Measurements from ENCODE around the gene DIO2.

DIO2 gene

GRCh38 chr14:80167793-80168448 lies 43.4 kb downstream of the DIO2 start:
- DNase-seq = no peak

DNA sequence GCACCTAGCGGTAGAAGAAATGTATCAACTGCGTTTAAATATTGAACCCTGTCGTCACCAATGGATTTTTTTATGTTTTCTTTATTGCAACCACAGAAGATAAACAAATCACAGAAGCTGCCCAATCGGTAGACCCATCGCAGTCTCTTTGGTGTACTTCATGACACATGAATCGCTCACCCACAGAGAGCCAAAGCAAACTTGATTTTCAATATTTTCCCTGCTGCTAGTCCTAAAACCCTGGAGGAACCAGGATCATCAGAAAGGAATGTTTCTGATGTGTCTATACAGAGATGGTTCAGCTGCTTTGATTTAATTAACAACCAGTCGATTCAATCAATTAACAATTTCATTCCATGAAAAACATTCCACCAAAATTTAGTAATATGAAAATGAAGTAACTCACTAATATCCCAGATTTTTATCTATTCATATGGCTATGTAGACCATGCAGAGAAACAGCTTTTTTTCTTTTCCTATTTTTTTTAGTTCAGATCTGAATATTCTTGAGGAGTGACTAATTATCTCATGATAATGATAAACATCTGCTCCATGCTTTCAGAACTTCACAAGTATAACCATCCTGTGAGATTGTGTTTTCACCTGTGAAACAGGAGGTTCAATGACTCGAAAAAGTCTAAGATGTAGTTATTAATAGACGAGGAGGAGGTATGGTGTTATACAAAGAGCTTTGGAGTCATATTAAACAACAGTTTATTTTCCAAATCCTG lies 46.1 kb downstream of the DIO2 start:
- DNase-seq = no peak

DNA sequence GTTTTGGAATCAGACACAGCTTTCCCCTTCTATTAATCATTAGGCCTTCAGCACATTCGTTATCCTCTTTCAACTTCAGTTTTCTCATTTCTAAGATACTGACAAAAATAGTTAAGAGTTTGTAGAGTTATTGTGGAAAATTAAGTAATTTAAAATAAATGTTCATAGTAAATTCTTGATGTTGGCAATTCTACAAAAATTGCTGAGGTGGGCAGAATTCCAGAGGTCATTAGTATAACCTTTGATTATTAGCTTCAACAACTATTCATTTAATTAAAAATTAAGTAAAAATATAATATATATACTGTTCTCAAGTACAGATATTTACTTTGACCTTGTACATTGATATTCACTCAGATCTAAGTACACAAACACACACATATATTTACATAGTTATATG lies 58.5 kb downstream of the DIO2 start:
- no peak for DNase-seq

GRCh38 chr14:80152166-80152565 lies 59.1 kb downstream of the DIO2 start:
- no peak for DNase-seq

- no peak for DNase-seq
These were observed 61.0 kb downstream of the DIO2 start for GRCh38 chr14:80150301-80150700.

Data from CD4-positive, alpha-beta T cell treated with Interleukin-12 subunit alpha and Interleukin-12 subunit beta, for 1 hour (primary cell).